K562 (cell line): Measurements from ENCODE around the gene ZSCAN32. TPM values are rescaled to one million over a fixed set of nuclear protein-coding genes. Genes with fewer than 3 reads are reported as not detected.
A peak's percentile ranks its signal among the peaks of the same experiment; 100 is the strongest.

Source experiments
- CHD1 ChIP-seq: fragments of 200-600 bp; sonication (generic); IDR thresholded peaks from one replicate; pipeline ENCODE4 v1.6.1; 2012; ENCODE audit warnings: mild to moderate bottlenecking, moderate library complexity, low read length, inconsistent platforms
- HNRNPL ChIP-seq: fragments of 200-400 bp; formaldehyde crosslinking; IDR thresholded peaks from 2 replicates; pipeline ENCODE4 v1.6.1; 2017; ENCODE audit warnings: low read depth, mild to moderate bottlenecking, low read length
- HOMEZ ChIP-seq: fragments of 250-450 bp; sonication (Bioruptor Pico); IDR thresholded peaks from 2 replicates; pipeline ENCODE4 v1.4.0; 2020; ENCODE audit warnings: mild to moderate bottlenecking, moderate library complexity
- KLF16 ChIP-seq: IDR thresholded peaks from 2 replicates; pipeline ENCODE4 v1.6.1; 2016; ENCODE audit warnings: antibody characterized with exemption
- LARP7 ChIP-seq: fragments of 450-650 bp; IDR thresholded peaks from 2 replicates; pipeline ENCODE4 v1.6.1; 2016
- MTA1 ChIP-seq: fragments of 450-650 bp; IDR thresholded peaks from 2 replicates; pipeline ENCODE4 v1.6.1; 2017; ENCODE audit warnings: borderline replicate concordance
- POLR3G ChIP-seq: IDR thresholded peaks from 2 replicates; pipeline ENCODE4 v1.6.1; 2011; ENCODE audit not compliant: insufficient read length, insufficient replicate concordance; ENCODE audit errors: extremely low read depth
- RB1 ChIP-seq: fragments of 450-650 bp; IDR thresholded peaks from 2 replicates; pipeline ENCODE4 v1.6.1; 2017; ENCODE audit warnings: low read depth, mild to moderate bottlenecking
- TCFL5 ChIP-seq: fragments of 250-450 bp; sonication (Bioruptor Pico); conservative IDR thresholded peaks from 2 replicates; pipeline ENCODE4 v1.6.1; 2021; ENCODE audit warnings: mild to moderate bottlenecking, moderate library complexity, matching md5 sums
- ZBTB26 ChIP-seq: fragments of 450-650 bp; formaldehyde crosslinking; IDR thresholded peaks from 2 replicates; pipeline ENCODE4 v1.4.0; 2022; ENCODE audit warnings: missing genetic modification characterization
- ZNF140 ChIP-seq: fragments of 250-450 bp; sonication (Bioruptor Pico); IDR thresholded peaks from 2 replicates; pipeline ENCODE4 v1.8.0; 2021; ENCODE audit warnings: moderate library complexity, mild to moderate bottlenecking, inconsistent platforms
- polyA plus RNA-seq, 8 experiments: library from polyadenylated mRNA; depleted of rRNA in 4 of 8; stranded (reverse) in 5 of 8; unstranded in 3 of 8; fragments of >200 nt; fragmentation: Nextera tagmentation in 2 of 8; fragmentation: Illumina TruSeq in 1 of 8; extraction: Ambion mirVana in 2 of 8; extraction: Trizol in 1 of 8; gene quantifications; 2 replicates each; pipeline versions ENCODE4 v1.2.1 to v1.2.3, GENCODE V29; 2011 to 2014; ENCODE audit warnings: inconsistent platforms in 1 of 8, missing spikeins in 1 of 8
- total RNA-seq, 7 experiments: library from RNA; depleted of rRNA in 6 of 7; stranded (reverse); fragments of >200 nt in 6 of 7; fragmentation: Illumina TruSeq in 2 of 7; extraction: Trizol in 2 of 7; gene quantifications; 2 replicates each; pipeline versions ENCODE4 v1.2.1 to v1.2.3, GENCODE V29; 2011 to 2021; ENCODE audit warnings: low replicate concordance in 1 of 7
- TF ChIP-seq, protein P1 (sequence below): fragments of 450-650 bp; IDR thresholded peaks from 2 replicates; pipeline ENCODE4 v1.6.1; 2017; ENCODE audit warnings: antibody characterized with exemption, mild to moderate bottlenecking
- TF ChIP-seq, protein P2 (sequence below), 3 experiments: fragments of 200-800 bp in 1 of 3; sonication (Bioruptor generic) in 1 of 3; sonication (generic) in 1 of 3; formaldehyde crosslinking in 1 of 3; IDR thresholded peaks; 2 replicates each; pipeline versions ENCODE4 v1.6.1 to v1.8.0; 2016 to 2022; ENCODE audit warnings: mild to moderate bottlenecking in 2 of 3, missing compliant biosample characterization in 2 of 3, missing genetic modification characterization in 2 of 3, missing genetic modification reagents in 1 of 3
- TF ChIP-seq, protein P3 (sequence below): fragments of 200-800 bp; sonication (Bioruptor generic); IDR thresholded peaks from 2 replicates; pipeline ENCODE4 v1.6.1; 2017; ENCODE audit warnings: missing genetic modification characterization, missing compliant biosample characterization

ZSCAN32 gene
- total and polyA plus RNA-seq, 9 of the 15 experiments (the other 6 are each of a cell fraction or from before 2014, with no cell fraction given): 16.0 to 29.4 (median 19.2) TPM

- TF ChIP-seq, protein P1, sequence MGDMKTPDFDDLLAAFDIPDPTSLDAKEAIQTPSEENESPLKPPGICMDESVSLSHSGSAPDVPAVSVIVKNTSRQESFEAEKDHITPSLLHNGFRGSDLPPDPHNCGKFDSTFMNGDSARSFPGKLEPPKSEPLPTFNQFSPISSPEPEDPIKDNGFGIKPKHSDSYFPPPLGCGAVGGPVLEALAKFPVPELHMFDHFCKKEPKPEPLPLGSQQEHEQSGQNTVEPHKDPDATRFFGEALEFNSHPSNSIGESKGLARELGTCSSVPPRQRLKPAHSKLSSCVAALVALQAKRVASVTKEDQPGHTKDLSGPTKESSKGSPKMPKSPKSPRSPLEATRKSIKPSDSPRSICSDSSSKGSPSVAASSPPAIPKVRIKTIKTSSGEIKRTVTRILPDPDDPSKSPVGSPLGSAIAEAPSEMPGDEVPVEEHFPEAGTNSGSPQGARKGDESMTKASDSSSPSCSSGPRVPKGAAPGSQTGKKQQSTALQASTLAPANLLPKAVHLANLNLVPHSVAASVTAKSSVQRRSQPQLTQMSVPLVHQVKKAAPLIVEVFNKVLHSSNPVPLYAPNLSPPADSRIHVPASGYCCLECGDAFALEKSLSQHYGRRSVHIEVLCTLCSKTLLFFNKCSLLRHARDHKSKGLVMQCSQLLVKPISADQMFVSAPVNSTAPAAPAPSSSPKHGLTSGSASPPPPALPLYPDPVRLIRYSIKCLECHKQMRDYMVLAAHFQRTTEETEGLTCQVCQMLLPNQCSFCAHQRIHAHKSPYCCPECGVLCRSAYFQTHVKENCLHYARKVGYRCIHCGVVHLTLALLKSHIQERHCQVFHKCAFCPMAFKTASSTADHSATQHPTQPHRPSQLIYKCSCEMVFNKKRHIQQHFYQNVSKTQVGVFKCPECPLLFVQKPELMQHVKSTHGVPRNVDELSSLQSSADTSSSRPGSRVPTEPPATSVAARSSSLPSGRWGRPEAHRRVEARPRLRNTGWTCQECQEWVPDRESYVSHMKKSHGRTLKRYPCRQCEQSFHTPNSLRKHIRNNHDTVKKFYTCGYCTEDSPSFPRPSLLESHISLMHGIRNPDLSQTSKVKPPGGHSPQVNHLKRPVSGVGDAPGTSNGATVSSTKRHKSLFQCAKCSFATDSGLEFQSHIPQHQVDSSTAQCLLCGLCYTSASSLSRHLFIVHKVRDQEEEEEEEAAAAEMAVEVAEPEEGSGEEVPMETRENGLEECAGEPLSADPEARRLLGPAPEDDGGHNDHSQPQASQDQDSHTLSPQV: no peak
- TF ChIP-seq TCFL5 (CRISPR knock-in tag) (no peak), MTA1 (peak; percentile 70; the same call in 1 of the 2 replicates), ZNF140 (CRISPR knock-in tag) (no peak), ZBTB26 (CRISPR knock-in tag) (no peak), POLR3G (no peak), HOMEZ (CRISPR knock-in tag) (no peak), HNRNPL (no peak), CHD1 (no peak), RB1 (no peak), LARP7 (no peak), KLF16 (peak; percentile 95)
- TF ChIP-seq, protein P2, sequence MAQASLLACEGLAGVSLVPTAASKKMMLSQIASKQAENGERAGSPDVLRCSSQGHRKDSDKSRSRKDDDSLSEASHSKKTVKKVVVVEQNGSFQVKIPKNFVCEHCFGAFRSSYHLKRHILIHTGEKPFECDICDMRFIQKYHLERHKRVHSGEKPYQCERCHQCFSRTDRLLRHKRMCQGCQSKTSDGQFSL (CRISPR knock-in tag; IDR thresholded peaks at IDR 0.05): 0 out of 2 replicates have a peak, but pooled peaks have one; percentile 21
- TF ChIP-seq, protein P2 (tag; IDR thresholded peaks at IDR 0.05): no peak
- TF ChIP-seq, protein P3, sequence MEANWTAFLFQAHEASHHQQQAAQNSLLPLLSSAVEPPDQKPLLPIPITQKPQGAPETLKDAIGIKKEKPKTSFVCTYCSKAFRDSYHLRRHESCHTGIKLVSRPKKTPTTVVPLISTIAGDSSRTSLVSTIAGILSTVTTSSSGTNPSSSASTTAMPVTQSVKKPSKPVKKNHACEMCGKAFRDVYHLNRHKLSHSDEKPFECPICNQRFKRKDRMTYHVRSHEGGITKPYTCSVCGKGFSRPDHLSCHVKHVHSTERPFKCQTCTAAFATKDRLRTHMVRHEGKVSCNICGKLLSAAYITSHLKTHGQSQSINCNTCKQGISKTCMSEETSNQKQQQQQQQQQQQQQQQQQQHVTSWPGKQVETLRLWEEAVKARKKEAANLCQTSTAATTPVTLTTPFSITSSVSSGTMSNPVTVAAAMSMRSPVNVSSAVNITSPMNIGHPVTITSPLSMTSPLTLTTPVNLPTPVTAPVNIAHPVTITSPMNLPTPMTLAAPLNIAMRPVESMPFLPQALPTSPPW (CRISPR knock-in tag): peak; percentile 71
Observed at GRCh38 chr16:3348547-3349167, 52.1 kb downstream of the ZSCAN32 start (continued).
